Transverse colon (tissue), 4 donors: ENCODE measurements around the gene HDAC9. TPM values are rescaled to one million over a fixed set of nuclear protein-coding genes. Genes with fewer than 3 reads are reported as not detected.

ENCODE experiments used
- DNase-seq: peaks from one replicate; pipeline ENCODE4 v3.0.0-alpha.2; 2019
- H3K27ac ChIP-seq, 4 donors: fragments of 200-600 bp; sonication (generic); 2 replicates each; pipeline ENCODE4 v1.5.1; 2016 to 2018; ENCODE audit warnings: inconsistent platforms in 4 of 4
- H3K27me3 ChIP-seq: fragments of 200-600 bp; sonication (generic); 2 replicates; pipeline ENCODE4 v1.5.1; 2017; ENCODE audit warnings: inconsistent platforms
- H3K36me3 ChIP-seq, 4 donors: fragments of 200-600 bp; sonication (generic); 2 replicates each; pipeline ENCODE4 v1.5.1; 2017 to 2019; ENCODE audit warnings: inconsistent platforms in 4 of 4
- H3K4me1 ChIP-seq, 4 donors: fragments of 200-600 bp; sonication (generic); 2 replicates each; pipeline ENCODE4 v1.5.1; 2017 to 2020; ENCODE audit warnings: inconsistent platforms in 4 of 4
- H3K4me3 ChIP-seq, 4 donors: fragments of 200-600 bp; sonication (generic); 1 replicate in 1 of 4; 2 replicates in 3 of 4; pipeline versions ENCODE4 v1.5.1 to v1.6.1; 2017 to 2019; ENCODE audit warnings: inconsistent platforms in 4 of 4
- H3K9me3 ChIP-seq, 2 donors: fragments of 200-600 bp; sonication (generic); 2 replicates each; pipeline ENCODE4 v1.5.1; 2017 to 2019; ENCODE audit warnings: inconsistent platforms in 2 of 2
- EP300 ChIP-seq: sonication (generic); formaldehyde crosslinking; IDR thresholded peaks from one replicate; pipeline ENCODE4 v1.6.1; 2017; ENCODE audit warnings: antibody characterized with exemption, low read depth
- POLR2A ChIP-seq: fragments of 450-650 bp; IDR thresholded peaks from one replicate; pipeline ENCODE4 v1.6.1; 2016; ENCODE audit warnings: antibody characterized with exemption, mild to moderate bottlenecking, moderate library complexity
- POLR2AphosphoS5 ChIP-seq, 3 donors: sonication (generic); formaldehyde crosslinking; IDR thresholded peaks; one replicate each; pipeline ENCODE4 v1.6.1; 2016; ENCODE audit warnings: antibody characterized with exemption in 3 of 3
- WGBS, 2 donors: methylation state at CpG; one replicate each; pipeline ENCODE4 v1.1.5; 2018; ENCODE audit warnings: low coverage in 1 of 2; 5-methylcytosine and 5-hydroxymethylcytosine counted together
- in situ Hi-C, 4 donors: fragments of 200-750 bp; cut with MboI; loops; one replicate each; pipeline versions ENCODE4 v1.15.0 to v1.15.1; 2017; ENCODE audit warnings: low sequenced_read_pairs in 3 of 4, low pct_ligation_motif_present in 1 of 4, low pct_unique_long_range_greater_than_20kb in 1 of 4
- intact Hi-C: fragments of 100-400 bp; cut with DNase I; formaldehyde crosslinking; loops from one replicate; pipeline ENCODE4 v1.15.1; 2023; ENCODE audit warnings: low total_unique reads
- total RNA-seq, 4 donors: library from RNA; depleted of rRNA; stranded (reverse); fragments of >200 nt; gene quantifications; one replicate each; pipeline ENCODE4 v1.1.0, GENCODE V29; 2016
- TF ChIP-seq, protein P1 (sequence below), 5 experiments: fragments of 200-600 bp in 3 of 5; fragments of 450-650 bp in 2 of 5; sonication (generic) in 3 of 5; IDR thresholded peaks; 1 replicate in 2 of 5; 2 replicates in 3 of 5; pipeline ENCODE4 v1.5.1; 2016 to 2017; ENCODE audit warnings: antibody characterized with exemption in 5 of 5, inconsistent platforms in 3 of 5, mild to moderate bottlenecking in 2 of 5, moderate library complexity in 1 of 5

Gene HDAC9
- total RNA-seq, 4 donors from 2014 or later, result 6.0 to 47.5 (median 33.7) TPM

DNA sequence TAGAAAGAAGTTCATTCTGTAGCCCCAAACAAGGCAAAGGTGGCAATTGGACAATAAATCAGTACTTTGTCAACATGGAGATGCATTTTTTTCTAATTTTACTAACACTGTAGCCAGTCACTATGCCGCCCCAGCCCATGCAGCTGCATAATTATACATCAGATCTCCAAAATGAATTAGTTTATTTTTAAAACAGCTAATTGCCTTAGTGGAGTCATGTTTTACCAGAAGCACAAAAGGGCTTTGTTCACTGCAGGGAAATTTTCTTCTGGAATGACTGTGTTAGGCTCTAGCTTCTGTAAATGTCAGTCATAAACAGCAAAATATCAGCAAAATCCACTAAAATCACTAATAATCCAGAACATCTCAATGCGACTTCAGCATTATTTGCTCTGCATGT is 20.1 kb upstream of the HDAC9 start:
- in situ Hi-C loops, result no loop called here
- H3K27me3 ChIP-seq, result no peaks in the 10 kb centered on the region
- intact Hi-C loops, result no loop called here
- TF ChIP-seq EP300, result no peak
- TF ChIP-seq POLR2A, result no peak
- no peaks in the 10 kb centered on the region for H3K9me3 ChIP-seq
- DNase-seq, result no peak
- no peak overlapping the region for H3K4me3 ChIP-seq
- no peaks in the 10 kb centered on the region for H3K4me1 ChIP-seq
- H3K27ac ChIP-seq, result no peak overlapping the region
- H3K36me3 ChIP-seq, result no peaks in the 10 kb centered on the region
- WGBS, 2 donors, result 52 to 61% methylated on average over 2 of the region's 2 CpGs

DNA sequence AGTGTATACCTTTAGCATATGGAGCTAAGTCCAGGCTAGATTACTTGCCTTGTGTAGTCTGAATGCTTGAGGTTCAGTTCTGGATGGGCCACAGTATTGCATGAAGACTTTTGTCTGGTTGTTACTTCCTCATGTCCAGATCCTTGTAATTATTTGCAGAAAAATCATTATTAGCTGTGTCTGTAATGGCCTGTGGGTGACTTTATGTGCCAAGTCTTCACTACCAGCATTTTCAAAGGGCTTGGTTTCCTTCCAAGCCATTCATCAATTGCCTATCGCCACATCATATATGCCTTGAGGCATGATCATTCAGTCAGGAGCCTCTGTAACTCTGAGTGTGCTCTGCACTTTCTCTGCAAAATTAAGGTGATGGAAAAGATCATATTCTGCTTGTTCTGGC is 13.8 kb upstream of the HDAC9 start:
- Histone ChIP-seq H3K27ac (no peak overlapping the region), H3K4me1 (no peaks in the 10 kb centered on the region), H3K4me3 (no peak overlapping the region), H3K27me3 (no peaks in the 10 kb centered on the region), H3K36me3 (no peaks in the 10 kb centered on the region), H3K9me3 (no peaks in the 10 kb centered on the region)
- TF ChIP-seq POLR2AphosphoS5 (IDR thresholded peaks at IDR 0.05) (no peak), POLR2A (no peak), EP300 (no peak)
- TF ChIP-seq, protein P1, sequence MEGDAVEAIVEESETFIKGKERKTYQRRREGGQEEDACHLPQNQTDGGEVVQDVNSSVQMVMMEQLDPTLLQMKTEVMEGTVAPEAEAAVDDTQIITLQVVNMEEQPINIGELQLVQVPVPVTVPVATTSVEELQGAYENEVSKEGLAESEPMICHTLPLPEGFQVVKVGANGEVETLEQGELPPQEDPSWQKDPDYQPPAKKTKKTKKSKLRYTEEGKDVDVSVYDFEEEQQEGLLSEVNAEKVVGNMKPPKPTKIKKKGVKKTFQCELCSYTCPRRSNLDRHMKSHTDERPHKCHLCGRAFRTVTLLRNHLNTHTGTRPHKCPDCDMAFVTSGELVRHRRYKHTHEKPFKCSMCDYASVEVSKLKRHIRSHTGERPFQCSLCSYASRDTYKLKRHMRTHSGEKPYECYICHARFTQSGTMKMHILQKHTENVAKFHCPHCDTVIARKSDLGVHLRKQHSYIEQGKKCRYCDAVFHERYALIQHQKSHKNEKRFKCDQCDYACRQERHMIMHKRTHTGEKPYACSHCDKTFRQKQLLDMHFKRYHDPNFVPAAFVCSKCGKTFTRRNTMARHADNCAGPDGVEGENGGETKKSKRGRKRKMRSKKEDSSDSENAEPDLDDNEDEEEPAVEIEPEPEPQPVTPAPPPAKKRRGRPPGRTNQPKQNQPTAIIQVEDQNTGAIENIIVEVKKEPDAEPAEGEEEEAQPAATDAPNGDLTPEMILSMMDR (IDR thresholded peaks at IDR 0.05), result no peak
- DNase-seq, result no peak
- intact Hi-C loops, result no loop called here
- 100% methylated on average over 1 of the region's 1 CpG; no CpG with 5 or more reads in 1 of the 2 donors for WGBS, 2 donors
- in situ Hi-C loops, result no loop called here

DNA sequence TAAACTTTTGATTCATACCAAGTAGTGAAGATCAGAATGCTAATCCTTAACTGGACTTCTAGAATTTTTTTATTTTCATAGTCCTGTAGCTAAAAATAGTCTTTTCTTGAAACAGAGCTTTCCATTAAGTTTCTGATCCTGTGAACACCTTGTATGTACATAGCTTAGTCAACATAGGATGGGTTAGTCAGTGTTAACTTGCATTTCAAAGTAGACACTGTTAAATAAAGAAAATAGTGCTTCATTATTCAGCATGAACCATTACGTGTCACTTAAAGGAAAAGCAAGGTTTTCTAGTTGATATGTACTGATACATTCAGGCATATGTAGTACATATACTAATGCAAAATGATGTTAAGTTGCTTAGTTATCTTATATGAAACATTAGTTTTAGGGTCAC is 7.5 kb upstream of the HDAC9 start:
- 81 to 91% methylated on average over 1 of the region's 1 CpG for WGBS, 2 donors
- no peaks in the 10 kb centered on the region for H3K36me3 ChIP-seq
- TF ChIP-seq, protein P1 (IDR thresholded peaks at IDR 0.05), result no peak
- TF ChIP-seq POLR2AphosphoS5 (IDR thresholded peaks at IDR 0.05), result no peak
- no peak for TF ChIP-seq POLR2A
- TF ChIP-seq EP300, result no peak
- no peak overlapping the region for H3K27ac ChIP-seq
- H3K4me3 ChIP-seq, result no peak overlapping the region
- H3K4me1 ChIP-seq, result no peaks in the 10 kb centered on the region
- H3K9me3 ChIP-seq, result no peaks in the 10 kb centered on the region
- no peaks in the 10 kb centered on the region for H3K27me3 ChIP-seq
- in situ Hi-C loops, result no loop called here
- DNase-seq, result no peak
- intact Hi-C loops, result no loop called here

DNA sequence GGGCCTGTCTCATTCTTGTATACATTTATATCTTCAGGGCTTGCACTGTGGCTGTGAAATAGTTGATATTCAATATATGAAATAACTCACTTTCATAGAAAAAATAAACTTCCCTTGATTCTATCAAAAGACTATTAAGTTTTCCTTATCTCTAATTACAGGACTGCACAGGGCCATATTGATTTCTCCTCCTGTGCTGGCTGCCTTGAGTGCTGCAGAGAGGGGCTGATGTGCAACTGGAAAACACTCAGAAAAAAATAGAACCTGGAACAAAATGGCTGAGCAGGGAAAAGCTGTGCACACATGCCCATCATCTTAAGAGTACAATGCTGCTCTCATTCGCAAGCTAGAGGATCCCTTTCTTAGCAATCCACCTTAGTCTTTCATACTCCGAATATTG is 5.9 kb upstream of the HDAC9 start:
- H3K4me1 ChIP-seq, result no peaks in the 10 kb centered on the region
- no peak overlapping the region for H3K27ac ChIP-seq
- H3K27me3 ChIP-seq, result no peaks in the 10 kb centered on the region
- no peak overlapping the region for H3K4me3 ChIP-seq
- H3K9me3 ChIP-seq, result no peaks in the 10 kb centered on the region
- TF ChIP-seq POLR2A (no peak), POLR2AphosphoS5 (IDR thresholded peaks at IDR 0.05) (no peak), EP300 (no peak)
- TF ChIP-seq, protein P1 (IDR thresholded peaks at IDR 0.05), result no peak
- in situ Hi-C loops, result no loop called here
- WGBS, 2 donors, result 89 to 94% methylated on average over 2 of the region's 2 CpGs
- intact Hi-C loops, result no loop called here
- no peak for DNase-seq
- no peaks in the 10 kb centered on the region for H3K36me3 ChIP-seq

DNA sequence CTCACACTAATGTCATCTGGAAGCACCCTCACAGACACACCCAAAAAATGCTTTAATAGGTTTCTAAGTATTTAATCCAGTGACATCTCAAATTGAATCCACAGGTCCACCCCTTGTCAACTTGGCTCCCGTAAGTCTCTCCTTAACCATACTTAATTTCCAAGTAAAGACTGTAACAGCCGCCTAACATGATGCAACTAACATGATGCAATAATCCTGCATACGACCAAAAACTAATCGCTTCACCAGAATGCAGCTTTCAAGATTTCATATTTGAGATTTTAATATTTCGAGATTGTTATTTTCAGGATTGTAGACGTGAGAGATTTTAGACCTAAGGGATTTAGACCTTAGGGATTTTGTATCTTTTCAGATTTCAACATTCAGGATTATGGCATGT is 3.7 kb upstream of the HDAC9 start:
- no peak overlapping the region for H3K27ac ChIP-seq
- in situ Hi-C loops, result no loop called here

More for the DNA sequence above, 3.7 kb upstream of the HDAC9 start:
- intact Hi-C loops, result no loop called here
- Histone ChIP-seq H3K9me3 (no peaks in the 10 kb centered on the region), H3K36me3 (no peaks in the 10 kb centered on the region), H3K4me3 (no peak overlapping the region), H3K27me3 (no peaks in the 10 kb centered on the region), H3K4me1 (peaks cover 0 to 7% (median 0%) of the 10 kb centered on the region in 4 donors)
- WGBS, 2 donors, result 90 to 98% methylated on average over 6 of the region's 6 CpGs
- DNase-seq, result no peak
- TF ChIP-seq POLR2AphosphoS5 (IDR thresholded peaks at IDR 0.05), result no peak
- TF ChIP-seq POLR2A, result no peak
- TF ChIP-seq, protein P1 (IDR thresholded peaks at IDR 0.05), result no peak
- no peak for TF ChIP-seq EP300
